Activated CD8-positive, alpha-beta memory T cell treated with anti-CD3 and anti-CD28 coated beads for 48 hours (primary cell): ENCODE measurements around the gene DNMT3L.
"Not testable (repeated sequence)": the region's sequence is repeated elsewhere in the genome, so short reads cannot be mapped to it uniquely, and the experiment has no call there.

Experiments used
- DNase-seq, 3 experiments: peaks; one replicate each; pipeline ENCODE4 v3.0.0-alpha.2; 2020; ENCODE audit warnings: low read depth in 2 of 3, low spot score in 2 of 3

The DNMT3L gene

DNA sequence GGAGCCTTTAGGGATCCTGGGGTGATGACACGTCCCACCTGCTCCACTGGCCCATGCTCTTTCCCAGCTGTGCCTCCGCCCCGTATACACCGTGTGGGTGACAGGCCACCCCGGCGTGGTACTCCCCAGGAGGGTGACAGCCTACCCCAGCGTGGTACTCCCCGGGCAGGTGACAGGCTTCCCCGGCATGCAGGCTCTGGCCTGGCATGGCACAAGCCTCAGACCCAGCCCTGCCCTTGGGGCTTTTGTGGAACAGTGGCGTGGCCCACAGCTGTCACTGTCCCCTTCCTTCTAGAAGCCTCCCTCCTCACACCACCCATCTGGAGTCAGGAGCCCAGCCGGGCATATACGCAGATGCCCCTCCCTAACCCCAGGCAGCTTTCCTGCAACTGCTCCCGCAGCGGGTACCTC lies 33.5 kb upstream of the DNMT3L start:
- no peak for DNase-seq

DNA sequence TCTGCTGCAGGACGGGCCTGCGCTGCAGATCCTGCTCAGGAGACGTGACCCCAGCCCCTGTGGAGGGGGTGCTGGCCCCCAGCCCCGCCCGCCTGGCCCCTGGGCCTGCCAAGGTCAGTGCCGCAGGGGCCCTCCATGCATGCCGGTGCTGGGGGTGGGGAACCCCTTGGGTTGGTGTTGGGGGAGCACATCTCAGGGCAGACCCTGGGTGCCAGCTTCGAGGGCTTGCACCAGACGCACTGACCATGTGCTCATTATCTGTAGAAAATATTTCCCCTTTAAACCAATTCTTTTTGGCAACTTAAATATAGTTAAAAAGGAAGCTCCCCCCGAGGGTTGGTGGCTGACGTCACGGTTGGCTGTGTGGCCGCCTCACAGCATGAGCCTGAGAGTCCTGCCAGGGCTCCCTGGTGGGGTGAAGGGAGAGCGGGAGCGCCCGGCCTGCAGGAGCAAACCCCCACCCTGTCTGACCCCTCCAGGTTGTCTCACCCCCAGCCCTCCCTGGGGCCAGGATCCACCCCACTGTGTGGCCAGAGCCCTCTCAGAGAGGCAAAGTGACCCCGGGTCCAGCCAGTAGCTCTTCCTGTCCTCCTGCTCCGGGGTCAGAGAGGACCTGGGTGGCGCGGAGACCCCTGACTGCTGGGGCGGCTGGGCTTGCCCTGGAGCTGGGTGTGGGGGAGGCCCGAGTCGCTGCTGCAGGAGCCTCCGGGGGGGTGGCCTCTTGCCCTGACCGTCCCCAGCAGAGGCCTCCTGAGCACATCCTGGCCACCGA lies 32.9 kb upstream of the DNMT3L start:
- no peak for DNase-seq

DNA sequence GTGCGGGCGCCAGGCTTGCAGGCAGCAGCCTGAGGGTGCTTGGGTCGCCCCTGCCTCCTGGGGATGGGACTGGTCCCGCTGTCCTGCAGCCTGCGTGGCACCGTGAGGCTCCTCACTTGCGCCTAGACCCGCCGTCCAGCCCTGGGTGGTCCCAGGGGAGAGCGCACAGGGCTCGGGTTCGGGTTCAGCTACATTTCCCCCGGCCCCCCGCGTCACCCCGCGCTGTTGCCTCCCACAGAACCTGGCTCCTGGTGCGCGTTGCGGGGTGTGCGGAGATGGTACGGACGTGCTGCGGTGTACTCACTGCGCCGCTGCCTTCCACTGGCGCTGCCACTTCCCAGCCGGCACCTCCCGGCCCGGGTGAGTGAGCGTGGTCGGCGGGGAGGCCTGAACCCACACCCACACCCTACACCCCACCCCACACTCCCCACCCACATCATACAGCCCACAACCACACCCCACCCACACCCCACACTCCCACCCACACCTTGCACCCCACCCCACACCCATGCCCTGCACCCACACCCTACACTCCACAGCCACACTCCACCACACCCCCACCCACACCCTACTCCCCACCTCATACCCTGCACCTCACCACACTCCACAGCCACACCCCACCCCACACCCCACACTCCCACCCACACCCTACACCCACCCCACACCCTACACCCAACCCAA lies 32.0 kb upstream of the DNMT3L start:
- no peak for DNase-seq

DNA sequence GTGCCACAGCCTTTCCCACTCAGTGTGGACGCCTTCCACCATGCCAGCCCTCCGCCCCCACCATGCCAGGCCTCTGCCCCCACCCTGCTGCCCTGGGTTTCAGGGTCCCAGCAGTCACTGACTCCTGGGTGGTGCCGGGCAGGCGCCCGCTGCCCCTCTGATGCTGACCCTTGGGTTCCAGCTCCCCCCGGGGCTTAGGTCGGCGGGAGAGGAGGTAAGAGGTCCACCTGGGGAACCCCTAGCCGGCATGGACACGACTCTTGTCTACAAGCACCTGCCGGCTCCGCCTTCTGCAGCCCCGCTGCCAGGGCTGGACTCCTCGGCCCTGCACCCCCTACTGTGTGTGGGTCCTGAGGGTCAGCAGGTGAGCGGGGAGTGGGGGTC lies 31.1 kb upstream of the DNMT3L start:
- DNase-seq: no peak

DNA sequence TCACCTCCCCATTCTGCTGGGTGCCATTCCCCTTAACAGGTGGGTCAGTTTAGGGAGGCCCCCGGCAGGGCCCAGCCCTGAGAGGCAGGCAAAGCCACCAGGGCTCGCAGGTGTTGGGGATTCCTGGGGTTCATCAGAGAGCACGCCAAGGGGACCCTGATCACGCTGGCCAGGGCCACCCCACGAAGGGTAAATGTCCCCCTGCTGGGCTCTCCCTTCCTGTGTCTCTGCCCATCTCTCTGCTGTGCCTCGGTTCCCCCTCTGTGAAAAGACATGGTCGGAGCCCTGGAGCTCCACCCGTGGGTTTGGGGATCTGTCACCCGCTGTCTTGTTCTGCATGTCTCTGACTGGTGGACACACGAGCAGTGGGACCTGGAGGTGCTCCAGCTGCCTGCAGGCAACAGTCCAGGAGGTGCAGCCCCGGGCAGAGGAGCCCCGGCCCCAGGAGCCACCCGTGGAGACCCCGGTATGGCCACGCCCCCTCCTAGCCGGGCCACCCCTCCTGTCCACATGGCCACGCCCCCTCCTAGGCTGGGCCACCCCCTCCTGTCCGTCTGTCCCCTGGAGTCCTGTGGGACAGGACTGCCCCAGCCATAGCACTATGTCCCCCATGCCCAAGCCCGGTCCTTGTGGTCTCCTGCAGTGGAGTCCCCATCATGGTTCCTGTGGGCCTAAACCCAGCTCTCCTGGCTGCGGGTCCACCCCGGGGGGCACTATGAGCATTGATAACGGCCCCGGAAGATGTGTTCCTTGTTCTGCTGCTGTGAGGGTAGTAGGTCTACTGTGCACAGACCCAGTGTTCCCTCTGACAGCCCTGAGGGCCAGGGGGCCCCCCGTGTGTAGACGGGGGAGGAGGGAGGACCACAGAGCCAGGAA lies 30.5 kb upstream of the DNMT3L start:
- no peak for DNase-seq

DNA sequence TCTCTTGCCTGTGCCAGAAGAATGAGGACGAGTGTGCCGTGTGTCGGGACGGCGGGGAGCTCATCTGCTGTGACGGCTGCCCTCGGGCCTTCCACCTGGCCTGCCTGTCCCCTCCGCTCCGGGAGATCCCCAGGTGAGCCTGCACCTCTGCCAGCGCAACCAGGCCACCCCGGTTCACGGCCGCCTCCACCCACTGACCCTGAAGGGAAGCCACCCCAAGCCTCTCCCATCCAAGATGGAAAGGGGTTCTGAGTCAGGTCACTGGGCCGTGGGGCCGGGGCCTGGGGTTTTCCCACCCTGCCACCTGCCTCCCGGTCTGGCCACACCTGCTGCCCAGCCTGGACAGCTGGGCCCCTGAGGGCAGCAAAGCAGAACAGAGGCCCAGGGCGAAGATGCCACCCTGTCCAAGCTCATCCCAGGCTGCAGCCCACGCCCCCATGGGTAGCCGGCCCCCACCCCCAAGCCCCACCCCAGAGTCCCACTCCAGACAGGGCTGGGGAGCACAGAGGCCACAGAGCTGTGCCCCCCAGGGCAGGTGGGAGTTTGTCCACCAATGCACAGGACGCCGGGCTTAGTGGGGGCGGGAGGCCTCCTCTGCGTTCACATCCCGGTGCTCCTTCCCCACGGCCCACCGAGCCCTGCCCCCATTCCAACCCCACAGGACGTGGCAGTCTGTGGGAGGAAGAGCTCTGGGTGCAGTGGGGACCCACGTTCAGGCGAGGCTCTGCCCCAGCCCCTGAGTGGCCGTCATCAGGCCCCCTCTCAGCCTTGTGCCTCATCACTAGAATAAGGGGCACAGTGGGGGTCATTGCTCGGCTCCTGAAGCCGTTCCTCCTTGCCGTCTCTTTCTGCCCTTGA lies 29.6 kb upstream of the DNMT3L start:
- no peak for DNase-seq

DNA sequence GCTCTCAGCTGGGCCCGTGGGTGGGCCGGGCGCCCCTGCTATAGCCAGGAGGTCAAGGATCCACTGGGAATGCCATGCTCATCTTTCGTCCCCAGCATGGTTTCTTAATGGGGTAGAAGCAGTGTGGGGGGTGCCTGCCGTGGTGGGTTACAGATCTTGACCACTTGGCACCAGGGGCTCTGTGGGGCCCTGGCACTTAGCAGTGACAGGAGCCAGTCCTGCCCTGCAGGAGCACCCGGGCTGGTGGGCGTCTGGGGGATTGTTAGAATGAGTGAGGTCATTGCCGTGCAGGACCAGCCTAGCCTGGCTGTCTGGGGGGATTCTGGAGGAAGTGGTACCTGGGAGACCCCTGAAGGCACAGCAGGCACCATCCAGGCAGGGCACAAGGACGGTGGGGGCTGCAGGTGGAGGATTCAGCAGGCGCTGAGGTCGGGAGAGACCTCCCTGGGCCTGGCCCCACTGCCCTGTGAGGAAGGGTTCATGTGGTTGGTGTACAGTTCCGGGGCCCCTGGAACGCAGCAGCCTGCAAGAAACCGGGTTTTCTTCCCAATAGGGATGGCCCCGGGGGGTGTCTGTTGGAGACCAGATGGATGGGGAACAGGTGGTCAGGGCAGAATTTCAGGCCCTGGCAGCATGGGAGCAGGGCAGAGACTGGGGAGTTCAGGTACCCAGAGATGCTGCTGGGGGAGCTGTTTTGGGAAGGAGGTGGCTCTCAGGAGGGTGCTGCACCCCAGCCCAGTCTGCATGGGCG lies 28.8 kb upstream of the DNMT3L start:
- no peak for DNase-seq

DNA sequence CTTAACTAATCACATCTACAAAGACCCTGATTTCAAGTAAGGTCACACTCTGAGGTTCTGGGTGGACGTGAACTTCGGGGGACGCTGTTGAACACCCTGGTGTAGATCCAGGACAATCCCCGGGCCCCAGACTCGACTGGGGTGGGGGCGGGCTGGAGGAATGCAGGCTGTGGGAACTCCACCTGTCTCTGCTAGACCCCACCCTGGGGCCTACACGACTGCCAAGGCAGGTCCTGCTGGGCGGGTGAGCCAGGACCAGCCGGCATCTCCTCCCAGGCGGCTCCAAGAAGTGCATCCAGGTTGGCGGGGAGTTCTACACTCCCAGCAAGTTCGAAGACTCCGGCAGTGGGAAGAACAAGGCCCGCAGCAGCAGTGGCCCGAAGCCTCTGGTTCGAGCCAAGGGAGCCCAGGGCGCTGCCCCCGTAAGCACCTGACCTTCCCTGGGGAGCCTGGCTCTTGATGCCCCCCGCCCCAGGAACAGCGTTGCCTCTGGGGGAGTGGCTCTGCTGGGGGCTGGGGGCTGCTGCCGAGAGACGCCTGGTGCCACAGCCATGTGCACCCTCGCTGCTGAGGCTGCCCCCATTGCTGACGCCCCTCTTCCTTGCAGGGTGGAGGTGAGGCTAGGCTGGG lies 27.8 kb upstream of the DNMT3L start:
- no peak for DNase-seq

DNA sequence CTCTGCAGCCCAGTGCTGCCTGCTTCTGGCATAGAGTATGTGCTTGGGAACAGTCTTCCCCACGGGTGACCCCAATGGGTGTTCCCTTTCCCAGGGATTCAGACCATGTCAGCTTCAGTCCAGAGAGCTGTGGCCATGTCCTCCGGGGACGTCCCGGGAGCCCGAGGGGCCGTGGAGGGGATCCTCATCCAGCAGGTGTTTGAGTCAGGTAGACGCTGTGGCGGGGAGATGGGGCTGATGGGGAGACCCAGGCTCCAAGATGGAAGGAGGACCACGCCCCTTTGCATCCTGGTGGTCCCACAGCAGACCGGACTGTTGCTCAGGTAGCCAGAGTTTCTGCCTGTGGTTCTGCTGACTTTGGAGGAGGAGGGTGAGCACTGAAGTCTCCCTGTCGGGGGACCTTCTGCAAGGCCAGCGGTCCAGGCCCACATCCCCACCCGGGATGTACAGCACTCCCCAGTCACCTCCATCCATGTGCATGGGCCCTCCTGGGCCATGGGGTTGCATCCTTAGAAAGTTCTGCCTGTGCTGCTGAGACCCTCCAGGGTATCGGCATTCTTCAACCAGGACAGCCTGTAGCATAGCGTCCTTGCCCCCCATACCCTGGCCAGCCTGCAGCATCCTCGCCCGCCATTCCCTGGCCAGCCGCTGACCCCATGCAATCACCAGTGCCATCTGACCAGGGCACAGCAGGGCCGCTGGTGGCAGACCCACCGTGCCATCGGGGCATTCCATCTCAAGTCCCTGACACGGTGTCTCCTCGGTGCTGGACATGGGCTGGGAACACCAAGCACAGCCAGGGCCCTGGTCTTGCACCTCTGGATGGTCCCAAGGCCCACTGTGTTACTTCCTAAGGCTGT lies 26.8 kb upstream of the DNMT3L start:
- DNase-seq: no peak

DNA sequence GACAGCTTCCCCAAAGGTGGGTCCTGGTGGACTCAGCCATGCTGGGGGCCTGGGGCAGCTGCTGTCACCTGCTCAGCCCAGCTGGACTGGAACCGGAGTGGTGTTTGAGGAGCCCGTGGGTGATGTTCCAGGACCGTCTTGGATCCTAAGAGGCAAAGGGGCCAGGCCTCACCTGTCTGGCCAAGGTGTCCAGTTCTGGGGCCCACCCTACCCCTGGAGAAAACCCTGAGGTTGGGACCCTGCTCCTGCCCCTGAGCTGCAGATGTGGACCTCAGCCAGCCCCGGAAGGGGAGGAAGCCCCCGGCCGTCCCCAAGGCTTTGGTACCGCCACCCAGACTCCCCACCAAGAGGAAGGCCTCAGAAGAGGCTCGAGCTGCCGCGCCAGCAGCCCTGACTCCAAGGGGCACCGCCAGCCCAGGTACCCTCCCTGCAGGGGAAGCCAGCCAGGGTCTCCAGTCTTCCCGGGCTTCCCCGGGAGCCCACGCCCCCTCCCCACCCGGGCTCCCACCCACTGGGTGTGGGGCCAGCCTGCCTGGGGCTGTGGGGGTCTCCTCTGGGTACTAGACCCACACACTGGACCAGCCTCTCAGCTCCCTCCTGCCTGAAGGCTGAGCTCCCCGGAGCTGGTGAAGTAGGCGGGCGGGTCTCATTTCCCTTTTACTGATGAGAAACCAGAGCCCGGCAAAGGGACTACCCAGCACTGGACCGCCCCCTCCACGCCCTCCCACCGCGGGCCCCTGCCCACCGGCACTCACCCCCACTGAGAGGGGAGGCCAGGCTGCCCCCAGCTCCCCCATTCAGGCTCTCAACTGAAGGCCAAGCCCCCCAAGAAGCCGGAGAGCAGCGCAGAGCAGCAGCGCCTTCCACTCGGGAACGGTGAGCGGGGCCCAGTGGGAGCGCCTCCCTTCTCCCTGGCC lies 25.3 kb upstream of the DNMT3L start:
- DNase-seq: no peak

DNA sequence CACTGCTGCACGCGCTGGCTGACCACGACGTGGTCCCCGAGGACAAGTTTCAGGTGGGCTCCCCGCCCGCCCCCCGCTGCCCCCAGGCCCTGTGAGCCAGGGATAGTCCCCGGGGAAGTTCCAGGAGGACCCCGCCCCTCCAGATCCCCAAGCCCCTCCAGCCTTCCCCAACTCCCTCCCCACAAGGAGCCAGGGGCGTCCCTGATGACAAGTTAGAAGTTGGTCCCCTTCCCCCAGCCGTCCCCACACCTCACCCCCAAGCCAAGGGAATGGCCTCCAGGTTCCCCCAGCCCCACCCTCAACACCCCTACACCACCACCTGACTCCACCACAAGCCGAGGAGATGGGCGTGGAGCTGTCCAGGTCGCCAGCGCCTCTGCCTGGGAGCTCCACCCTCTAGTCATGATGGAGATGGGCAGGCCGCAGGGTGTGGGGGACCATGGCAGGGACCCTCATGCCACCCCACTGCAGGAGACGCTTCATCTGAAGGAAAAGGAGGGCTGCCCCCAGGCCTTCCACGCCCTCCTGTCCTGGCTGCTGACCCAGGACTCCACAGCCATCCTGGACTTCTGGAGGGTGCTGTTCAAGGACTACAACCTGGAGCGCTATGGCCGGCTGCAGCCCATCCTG lies 24.5 kb upstream of the DNMT3L start:
- no peak for DNase-seq

DNA sequence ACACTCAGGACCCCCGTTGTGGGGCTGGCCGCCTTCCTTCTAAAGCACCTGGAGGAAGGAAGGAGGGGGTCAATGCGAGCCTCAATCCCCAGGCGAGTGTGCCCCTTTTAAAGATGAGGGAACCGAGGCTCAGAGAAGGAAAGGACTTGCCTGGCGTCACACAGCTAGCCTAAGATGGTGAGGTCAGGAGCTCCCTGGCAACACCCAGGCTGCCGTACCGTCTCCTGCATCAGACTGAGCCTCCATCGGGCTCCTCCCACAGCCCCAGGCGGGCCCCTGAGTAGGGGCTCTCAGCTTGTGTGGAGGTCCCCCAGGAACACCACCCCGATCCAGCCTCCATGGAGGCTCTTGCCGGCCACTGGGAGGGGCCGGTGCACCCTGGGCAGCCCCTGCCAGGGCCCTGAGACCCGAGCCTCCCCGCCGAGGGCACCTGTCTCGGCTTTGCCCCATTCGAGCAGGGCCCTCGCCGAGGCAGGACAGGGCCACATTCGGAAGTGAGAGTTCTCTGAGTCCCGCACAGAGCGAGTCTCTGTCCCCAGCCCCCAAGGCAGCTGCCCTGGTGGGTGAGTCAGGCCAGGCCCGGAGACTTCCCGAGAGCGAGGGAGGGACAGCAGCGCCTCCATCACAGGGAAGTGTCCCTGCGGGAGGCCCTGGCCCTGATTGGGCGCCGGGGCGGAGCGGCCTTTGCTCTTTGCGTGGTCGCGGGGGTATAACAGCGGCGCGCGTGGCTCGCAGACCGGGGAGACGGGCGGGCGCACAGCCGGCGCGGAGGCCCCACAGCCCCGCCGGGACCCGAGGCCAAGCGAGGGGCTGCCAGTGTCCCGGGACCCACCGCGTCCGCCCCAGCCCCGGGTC lies 23.7 kb upstream of the DNMT3L start, which contains the start of gene AIRE:
TSS of gene AIRE (plus strand) at position 739 of the 855 bp plus-strand sequence. CDS start 131 bp downstream, outside the sequence.
- DNase-seq: no peak

DNA sequence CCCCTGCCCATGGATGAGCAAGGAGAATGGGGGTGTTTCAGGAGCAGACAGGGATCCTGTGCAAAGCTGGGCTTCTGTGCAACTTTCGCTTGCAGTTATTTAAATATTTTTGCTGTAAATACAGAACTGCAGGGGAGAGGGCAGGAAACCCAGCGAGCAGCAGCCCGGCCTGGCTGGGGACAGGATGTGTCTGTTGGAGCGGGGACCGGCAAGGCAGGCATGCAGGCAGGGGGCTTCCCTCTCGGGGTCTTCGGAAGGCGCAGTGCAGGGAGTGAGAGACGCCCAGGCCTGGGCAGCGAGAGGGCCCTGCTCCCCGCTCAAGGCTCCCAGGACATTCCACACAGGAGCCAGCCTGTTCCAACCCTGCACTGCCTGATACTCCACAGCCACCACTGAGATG lies 22.3 kb upstream of the DNMT3L start:
- DNase-seq: no peak

DNA sequence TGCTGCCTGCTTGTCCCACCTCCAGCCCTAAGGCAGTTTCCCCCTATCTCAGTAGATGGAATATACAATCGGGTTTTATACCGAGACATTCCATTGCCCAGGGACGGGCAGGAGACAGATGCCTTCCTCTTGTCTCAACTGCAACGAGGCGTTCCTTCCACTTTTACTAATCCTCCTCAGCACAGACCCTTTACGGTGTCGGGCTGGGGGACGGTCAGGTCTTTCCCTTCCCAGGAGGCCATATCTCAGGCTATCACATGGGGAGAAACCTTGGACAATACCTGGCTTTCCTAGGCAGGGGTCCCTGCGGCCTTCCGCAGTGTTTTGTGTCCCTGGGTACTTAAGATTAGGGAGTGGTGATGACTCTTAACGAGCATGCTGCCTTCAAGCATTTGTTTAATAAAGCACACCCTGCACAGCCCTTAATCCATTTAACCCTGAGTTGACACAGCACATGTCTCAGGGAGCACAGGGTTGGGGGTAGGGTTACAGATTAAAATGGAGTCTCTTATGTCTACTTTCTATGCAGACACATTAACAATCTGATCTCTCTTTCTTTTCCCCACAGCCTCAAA lies 21.6 kb upstream of the DNMT3L start:
- not testable (repeated sequence) for DNase-seq

DNA sequence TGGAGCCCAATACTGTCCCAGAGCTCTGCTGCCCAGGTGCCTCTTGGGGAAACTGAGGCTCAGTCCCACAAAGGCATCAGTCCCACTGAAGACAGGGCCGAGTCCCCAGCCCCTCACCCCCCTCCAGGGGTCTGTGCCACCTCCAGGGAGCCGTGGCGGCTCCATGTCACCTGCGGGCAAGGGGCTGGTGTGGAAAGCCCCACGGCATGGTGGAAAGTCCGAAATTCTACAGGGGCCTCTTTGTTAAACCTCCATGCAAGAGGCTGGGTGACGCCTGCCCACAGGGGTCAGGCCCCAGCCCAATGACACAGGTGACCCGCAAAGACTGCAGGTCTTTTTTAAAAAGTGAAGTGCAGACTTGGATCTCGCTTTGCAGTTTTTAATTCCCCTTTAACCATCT lies 20.7 kb upstream of the DNMT3L start:
- no peak for DNase-seq

DNA sequence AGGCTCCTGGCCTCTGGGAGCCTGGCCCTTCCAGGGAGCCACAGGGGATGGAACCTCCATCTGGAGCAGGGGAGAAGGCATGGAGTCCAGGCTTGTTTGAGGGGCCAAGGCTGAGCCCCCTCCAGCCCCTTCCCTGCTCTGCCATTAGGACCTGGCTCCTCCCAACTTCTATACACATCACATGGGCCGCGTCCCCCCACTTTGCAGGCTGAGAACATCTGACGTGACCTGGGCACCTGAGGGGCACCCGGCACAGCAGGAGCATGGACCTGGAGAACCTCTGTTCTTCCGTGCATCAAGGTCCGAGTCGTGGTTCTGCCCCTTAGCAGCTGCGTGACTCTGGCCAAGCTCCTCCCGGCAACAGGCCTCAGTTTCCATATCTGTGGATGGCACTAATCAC lies 20.1 kb upstream of the DNMT3L start:
- DNase-seq: no peak
